HG03060 (cell line): Measurements from ENCODE around the gene APOBEC3C.
"Not testable (repeated sequence)": the region's sequence is repeated elsewhere in the genome, so short reads cannot be mapped to it uniquely, and the experiment has no call there.

ENCODE experiments used
- ATAC-seq: cut with Tn5 transposase; IDR thresholded peaks from one replicate; pipeline ENCODE4 v1.9.1; 2021; ENCODE audit warnings: low read depth, moderate number of reproducible peaks; ENCODE audit not compliant: unreplicated experiment

Gene APOBEC3C

GRCh38 chr22:39020021-39020651, 6.1 kb downstream of the APOBEC3C start:
- not testable (repeated sequence) for ATAC-seq

- ATAC-seq = no peak
Observed at GRCh38 chr22:39021552-39022250, 7.6 kb downstream of the APOBEC3C start.

GRCh38 chr22:39024519-39025308, 10.7 kb downstream of the APOBEC3C start:
- no peak for ATAC-seq

- ATAC-seq = no peak
Observed at GRCh38 chr22:39026509-39027150, 12.6 kb downstream of the APOBEC3C start.

GRCh38 chr22:39027717-39028116, 13.7 kb downstream of the APOBEC3C start:
- ATAC-seq = no peak

GRCh38 chr22:39028281-39028680, 14.2 kb downstream of the APOBEC3C start:
- no peak for ATAC-seq

GRCh38 chr22:39029227-39029626, 15.2 kb downstream of the APOBEC3C start:
- ATAC-seq = no peak

GRCh38 chr22:39030705-39031104, 16.6 kb downstream of the APOBEC3C start:
- no peak for ATAC-seq

GRCh38 chr22:39031434-39032295, 17.6 kb downstream of the APOBEC3C start:
- not testable (repeated sequence) for ATAC-seq

GRCh38 chr22:39037071-39037470, 23.0 kb downstream of the APOBEC3C start:
- not testable (repeated sequence) for ATAC-seq

- ATAC-seq = no peak
Observed at GRCh38 chr22:39039306-39040126, 25.5 kb downstream of the APOBEC3C start.

- not testable (repeated sequence) for ATAC-seq
Observed at GRCh38 chr22:39040155-39040537, 26.1 kb downstream of the APOBEC3C start.

GRCh38 chr22:39040538-39041296, 26.7 kb downstream of the APOBEC3C start, which contains the start of gene APOBEC3F:
TSS of gene APOBEC3F (plus strand) at chr22:39040864. CDS start at chr22:39040961, 97 bp downstream.
- peak; percentile 53 for ATAC-seq

- no peak for ATAC-seq
Observed at GRCh38 chr22:39041908-39042307, 27.9 kb downstream of the APOBEC3C start.

- ATAC-seq = not testable (repeated sequence)
Observed at GRCh38 chr22:39043063-39043462, 29.0 kb downstream of the APOBEC3C start.

GRCh38 chr22:39045136-39045535, 31.1 kb downstream of the APOBEC3C start:
- not testable (repeated sequence) for ATAC-seq

GRCh38 chr22:39049486-39049885, 35.4 kb downstream of the APOBEC3C start:
- not testable (repeated sequence) for ATAC-seq

GRCh38 chr22:39051844-39052495, 37.9 kb downstream of the APOBEC3C start:
- ATAC-seq = not testable (repeated sequence)
